Loucy (cell line): ENCODE results near the gene NMB.

ENCODE experiments used
- H2AFZ ChIP-seq: fragments of 200-600 bp; sonication (generic); 2 replicates; pipeline ENCODE4 v1.6.0; 2016; ENCODE audit warnings: antibody characterized with exemption, mild to moderate bottlenecking, low read length, moderate library complexity
- H3F3A ChIP-seq: fragments of 200-600 bp; 2 replicates; pipeline ENCODE4 v1.6.0; 2016; ENCODE audit warnings: antibody characterized with exemption, low read depth, mild to moderate bottlenecking
- H3K27me3 ChIP-seq: fragments of 200-600 bp; sonication (generic); 2 replicates; pipeline ENCODE4 v1.6.1; 2014; ENCODE audit warnings: low read length, mild to moderate bottlenecking; ENCODE audit not compliant: insufficient read depth, poor library complexity, severe bottlenecking
- H3K36me3 ChIP-seq: fragments of 200-600 bp; sonication (generic); 2 replicates; pipeline ENCODE4 v1.6.1; 2016; ENCODE audit warnings: low read length; ENCODE audit not compliant: insufficient read depth
- H3K4me1 ChIP-seq: fragments of 200-600 bp; sonication (generic); 2 replicates; pipeline ENCODE4 v1.5.1; 2014; ENCODE audit warnings: low read length, mild to moderate bottlenecking; ENCODE audit not compliant: insufficient read depth, poor library complexity, severe bottlenecking
- H3K4me2 ChIP-seq: fragments of 200-600 bp; sonication (generic); 2 replicates; pipeline ENCODE4 v1.6.0; 2014; ENCODE audit warnings: antibody characterized with exemption, low read length, low read depth, mild to moderate bottlenecking; ENCODE audit not compliant: poor library complexity, severe bottlenecking
- H3K4me3 ChIP-seq: fragments of 200-600 bp; sonication (generic); 2 replicates; pipeline ENCODE4 v1.5.1; 2014; ENCODE audit warnings: low read length, mild to moderate bottlenecking, mixed read lengths; ENCODE audit not compliant: poor library complexity, severe bottlenecking
- H3K79me2 ChIP-seq: fragments of 200-600 bp; sonication (generic); 2 replicates; pipeline ENCODE4 v1.6.1; 2014; ENCODE audit warnings: low read length; ENCODE audit not compliant: insufficient read depth
- H3K9ac ChIP-seq: fragments of 200-600 bp; sonication (generic); 2 replicates; pipeline ENCODE4 v1.6.0; 2014; ENCODE audit warnings: mild to moderate bottlenecking, low read depth, low read length, moderate library complexity; ENCODE audit not compliant: poor library complexity, severe bottlenecking
- H3K9me2 ChIP-seq: fragments of 200-600 bp; sonication (generic); replicated peaks from 2 replicates; pipeline ENCODE4 v1.6.1; 2016; ENCODE audit warnings: low read depth, low read length, mixed read lengths
- H3K9me3 ChIP-seq: fragments of 200-600 bp; sonication (generic); 2 replicates; pipeline ENCODE4 v1.6.1; 2014; ENCODE audit warnings: mild to moderate bottlenecking, antibody characterized with exemption, low read length, low read depth; ENCODE audit not compliant: insufficient read depth
- H4K20me1 ChIP-seq: fragments of 200-600 bp; sonication (generic); 2 replicates; pipeline ENCODE4 v1.6.0; 2014; ENCODE audit warnings: antibody characterized with exemption, low read length, mild to moderate bottlenecking; ENCODE audit not compliant: insufficient read depth, poor library complexity, severe bottlenecking
- CTCF ChIP-seq: fragments of 200-600 bp; sonication (generic); conservative IDR thresholded peaks from 2 replicates; pipeline ENCODE4 v1.5.1; 2014; ENCODE audit warnings: mild to moderate bottlenecking, antibody characterized with exemption, low read length
- EZH2phosphoT487 ChIP-seq: fragments of 200-600 bp; IDR thresholded peaks from 2 replicates; pipeline ENCODE4 v1.6.1; 2018; ENCODE audit warnings: antibody characterized with exemption, mild to moderate bottlenecking, moderate library complexity, borderline replicate concordance

NMB gene

GRCh38 chr15:84608707-84609284 lies 49.2 kb downstream of the NMB start:
- Histone ChIP-seq H3K79me2 (peaks cover 91% of the 10 kb centered on the region), H3K4me1 (peaks cover 31% of the 10 kb centered on the region), H3F3A (no peaks in the 10 kb centered on the region), H3K9me2 (no peaks in the 10 kb centered on the region), H3K36me3 (peaks cover 8% of the 10 kb centered on the region; the same call in 1 of the 2 replicates), H3K9ac (no peak overlapping the region), H3K27me3 (no peaks in the 10 kb centered on the region), H3K4me2 (no peak overlapping the region), H3K4me3 (no peak overlapping the region), H4K20me1 (peaks cover 52% of the 10 kb centered on the region), H2AFZ (no peak overlapping the region), H3K9me3 (no peaks in the 10 kb centered on the region)
- no peak for TF ChIP-seq CTCF
- no peak for TF ChIP-seq EZH2phosphoT487

GRCh38 chr15:84606653-84607120 lies 51.3 kb downstream of the NMB start:
- Histone ChIP-seq H4K20me1 (peaks cover 61% of the 10 kb centered on the region), H3K9me3 (no peaks in the 10 kb centered on the region), H2AFZ (no peak overlapping the region), H3K4me3 (peak overlapping the region; percentile 94), H3F3A (no peaks in the 10 kb centered on the region), H3K4me2 (peak overlapping the region; percentile 89), H3K9me2 (no peaks in the 10 kb centered on the region), H3K9ac (no peak overlapping the region), H3K36me3 (peaks cover 8% of the 10 kb centered on the region; the same call in 1 of the 2 replicates), H3K79me2 (peaks cover 93% of the 10 kb centered on the region), H3K27me3 (no peaks in the 10 kb centered on the region), H3K4me1 (peaks cover 41% of the 10 kb centered on the region)
- TF ChIP-seq CTCF (no peak), EZH2phosphoT487 (no peak)

- Histone ChIP-seq H3K79me2 (peaks cover 89% of the 10 kb centered on the region), H3K27me3 (no peaks in the 10 kb centered on the region), H2AFZ (no peak overlapping the region), H3K4me3 (peak overlapping the region; percentile 94), H3K9me2 (no peaks in the 10 kb centered on the region), H3K4me2 (peak overlapping the region; percentile 89), H3F3A (no peaks in the 10 kb centered on the region), H4K20me1 (peaks cover 61% of the 10 kb centered on the region), H3K9ac (peak overlapping the region; percentile 56), H3K4me1 (peaks cover 41% of the 10 kb centered on the region), H3K9me3 (no peaks in the 10 kb centered on the region), H3K36me3 (peaks cover 8% of the 10 kb centered on the region; the same call in 1 of the 2 replicates)
- TF ChIP-seq CTCF = no peak
- TF ChIP-seq EZH2phosphoT487 = no peak
Observed at GRCh38 chr15:84605554-84605882, 52.5 kb downstream of the NMB start.
